MM.1S (cell line): ENCODE results near the gene MRPS18A.

ENCODE experiments used
- DNase-seq: peaks from one replicate; pipeline ENCODE4 v3.0.0-alpha.2; 2015
- H2AFZ ChIP-seq: fragments of 300-600 bp; sonication (generic); 2 replicates; pipeline ENCODE4 v1.6.0; 2016; ENCODE audit warnings: antibody characterized with exemption, low read length
- H3F3A ChIP-seq: fragments of 300-600 bp; sonication (generic); 2 replicates; pipeline ENCODE4 v1.6.1; 2016; ENCODE audit warnings: mild to moderate bottlenecking, antibody characterized with exemption, low read length, moderate library complexity, mixed read lengths; ENCODE audit not compliant: insufficient read depth
- H3K27ac ChIP-seq: fragments of 300-600 bp; sonication (generic); 2 replicates; pipeline ENCODE4 v1.5.1; 2016; ENCODE audit warnings: mild to moderate bottlenecking, low read length
- H3K27me3 ChIP-seq: fragments of 300-600 bp; sonication (generic); replicated peaks from 2 replicates; pipeline ENCODE4 v1.6.0; 2016; ENCODE audit warnings: low read length; ENCODE audit not compliant: insufficient read depth
- H3K36me3 ChIP-seq: fragments of 300-600 bp; sonication (generic); replicated peaks from 2 replicates; pipeline ENCODE4 v1.6.1; 2016; ENCODE audit warnings: mild to moderate bottlenecking, low read length, mixed read lengths; ENCODE audit not compliant: insufficient read depth
- H3K4me1 ChIP-seq: fragments of 300-600 bp; sonication (generic); 2 replicates; pipeline ENCODE4 v1.6.1; 2016; ENCODE audit warnings: low read length, mixed read lengths
- H3K4me2 ChIP-seq: fragments of 300-600 bp; sonication (generic); 2 replicates; pipeline ENCODE4 v1.6.0; 2016; ENCODE audit warnings: low read depth, low read length
- H3K4me3 ChIP-seq: fragments of 300-600 bp; sonication (generic); 2 replicates; pipeline ENCODE4 v1.5.1; 2016; ENCODE audit warnings: low read length, mixed read lengths
- H3K79me2 ChIP-seq: fragments of 300-600 bp; sonication (generic); 2 replicates; pipeline ENCODE4 v1.6.1; 2016; ENCODE audit warnings: mixed run types, low read length, mixed read lengths
- H3K9ac ChIP-seq: fragments of 300-600 bp; sonication (generic); 2 replicates; pipeline ENCODE4 v1.6.1; 2016; ENCODE audit warnings: low read length, mixed read lengths
- H3K9me2 ChIP-seq: fragments of 300-600 bp; sonication (generic); replicated peaks from 2 replicates; pipeline ENCODE4 v1.6.1; 2016; ENCODE audit warnings: mild to moderate bottlenecking, low read length, mixed read lengths; ENCODE audit not compliant: insufficient read depth
- H3K9me3 ChIP-seq: fragments of 300-600 bp; sonication (generic); replicated peaks from 2 replicates; pipeline ENCODE4 v1.6.1; 2016; ENCODE audit warnings: mild to moderate bottlenecking, low read length, mixed read lengths; ENCODE audit not compliant: insufficient read depth
- H4K20me1 ChIP-seq: fragments of 300-600 bp; sonication (generic); 2 replicates; pipeline ENCODE4 v1.6.1; 2016; ENCODE audit warnings: mild to moderate bottlenecking, low read length, moderate library complexity, mixed read lengths; ENCODE audit not compliant: insufficient read depth
- EZH2 ChIP-seq: fragments of 300-600 bp; sonication (generic); optimal IDR thresholded peaks from 2 replicates; pipeline ENCODE3; 2017; ENCODE audit warnings: low read depth, mild to moderate bottlenecking, antibody characterized with exemption, low read length, mixed read lengths
- EZH2phosphoT487 ChIP-seq: fragments of 300-600 bp; sonication (generic); IDR thresholded peaks from 2 replicates; pipeline ENCODE4 v1.6.1; 2018; ENCODE audit warnings: antibody characterized with exemption, low read length
- TF ChIP-seq, protein P1 (sequence below): fragments of 300-600 bp; sonication (generic); IDR thresholded peaks from 2 replicates; pipeline ENCODE4 v1.5.1; 2016; ENCODE audit warnings: antibody characterized with exemption, low read length, mixed read lengths

Gene MRPS18A

DNA sequence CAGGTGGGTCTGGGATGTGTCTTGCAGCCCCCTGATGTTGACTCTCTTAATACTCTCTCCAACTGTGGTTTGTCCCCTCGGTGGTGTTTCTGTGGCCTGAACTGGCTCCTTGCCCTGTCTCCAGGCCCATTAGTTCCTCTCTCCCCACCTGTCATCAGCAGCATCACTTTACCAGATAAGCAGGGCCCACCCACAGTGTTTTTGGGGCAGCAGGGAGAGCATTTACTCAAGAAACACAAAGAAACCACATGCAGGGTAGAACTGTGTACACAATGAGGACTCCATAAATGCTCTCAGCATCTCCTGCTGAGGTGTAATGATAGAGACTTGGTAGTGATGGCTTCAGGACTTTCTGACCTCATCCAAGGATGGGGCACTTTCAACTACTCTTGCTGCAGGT, 20.2 kb upstream of the MRPS18A start:
- no peak overlapping the region for H3K4me3 ChIP-seq
- DNase-seq = no peak
- H3K9me3 ChIP-seq = no peaks in the 10 kb centered on the region
- H3K4me1 ChIP-seq = peaks cover 32% of the 10 kb centered on the region
- H3K27me3 ChIP-seq = no peaks in the 10 kb centered on the region
- no peak overlapping the region for H3K4me2 ChIP-seq
- no peaks in the 10 kb centered on the region for H3K79me2 ChIP-seq
- H3K9ac ChIP-seq = no peak overlapping the region
- H3K36me3 ChIP-seq = no peaks in the 10 kb centered on the region
- no peaks in the 10 kb centered on the region for H3K9me2 ChIP-seq
- no peaks in the 10 kb centered on the region for H4K20me1 ChIP-seq
- H2AFZ ChIP-seq = no peak overlapping the region
- H3K27ac ChIP-seq = no peak overlapping the region
- TF ChIP-seq EZH2phosphoT487 (no peak), EZH2 (no peak)
- TF ChIP-seq, protein P1, sequence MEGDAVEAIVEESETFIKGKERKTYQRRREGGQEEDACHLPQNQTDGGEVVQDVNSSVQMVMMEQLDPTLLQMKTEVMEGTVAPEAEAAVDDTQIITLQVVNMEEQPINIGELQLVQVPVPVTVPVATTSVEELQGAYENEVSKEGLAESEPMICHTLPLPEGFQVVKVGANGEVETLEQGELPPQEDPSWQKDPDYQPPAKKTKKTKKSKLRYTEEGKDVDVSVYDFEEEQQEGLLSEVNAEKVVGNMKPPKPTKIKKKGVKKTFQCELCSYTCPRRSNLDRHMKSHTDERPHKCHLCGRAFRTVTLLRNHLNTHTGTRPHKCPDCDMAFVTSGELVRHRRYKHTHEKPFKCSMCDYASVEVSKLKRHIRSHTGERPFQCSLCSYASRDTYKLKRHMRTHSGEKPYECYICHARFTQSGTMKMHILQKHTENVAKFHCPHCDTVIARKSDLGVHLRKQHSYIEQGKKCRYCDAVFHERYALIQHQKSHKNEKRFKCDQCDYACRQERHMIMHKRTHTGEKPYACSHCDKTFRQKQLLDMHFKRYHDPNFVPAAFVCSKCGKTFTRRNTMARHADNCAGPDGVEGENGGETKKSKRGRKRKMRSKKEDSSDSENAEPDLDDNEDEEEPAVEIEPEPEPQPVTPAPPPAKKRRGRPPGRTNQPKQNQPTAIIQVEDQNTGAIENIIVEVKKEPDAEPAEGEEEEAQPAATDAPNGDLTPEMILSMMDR = no peak
- H3F3A ChIP-seq = peaks cover 33% of the 10 kb centered on the region

DNA sequence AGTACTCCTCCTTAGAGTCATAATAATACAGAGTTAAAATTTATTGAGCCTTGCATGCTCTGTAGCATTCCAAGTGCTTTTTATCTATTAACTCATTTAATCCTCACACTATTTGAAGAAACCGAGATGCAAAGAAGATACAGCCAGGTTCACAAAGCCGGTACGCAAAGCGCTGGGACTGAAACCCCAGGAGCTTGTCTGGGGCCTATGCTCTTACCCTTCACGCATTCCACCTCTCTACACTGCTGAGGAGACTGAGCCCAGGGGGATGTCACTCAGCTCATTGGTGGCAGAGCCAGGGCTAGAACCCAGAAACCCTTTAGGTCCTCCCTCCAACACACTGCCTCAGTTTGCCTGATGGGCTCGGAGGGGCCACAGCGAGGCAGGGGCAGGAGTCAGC, 19.7 kb upstream of the MRPS18A start:
- Histone ChIP-seq H3K4me1 (peaks cover 32% of the 10 kb centered on the region), H3K27me3 (no peaks in the 10 kb centered on the region), H3K9me3 (no peaks in the 10 kb centered on the region), H3K9me2 (no peaks in the 10 kb centered on the region), H3K79me2 (no peaks in the 10 kb centered on the region), H2AFZ (no peak overlapping the region), H3K27ac (peak overlapping the region; percentile 73; the same call in 1 of the 2 replicates), H4K20me1 (no peaks in the 10 kb centered on the region), H3K9ac (no peak overlapping the region), H3K36me3 (no peaks in the 10 kb centered on the region), H3K4me3 (no peak overlapping the region), H3K4me2 (no peak overlapping the region), H3F3A (peaks cover 33% of the 10 kb centered on the region)
- DNase-seq = no peak
- TF ChIP-seq, protein P1 = no peak
- TF ChIP-seq EZH2 = no peak
- TF ChIP-seq EZH2phosphoT487 = no peak

DNA sequence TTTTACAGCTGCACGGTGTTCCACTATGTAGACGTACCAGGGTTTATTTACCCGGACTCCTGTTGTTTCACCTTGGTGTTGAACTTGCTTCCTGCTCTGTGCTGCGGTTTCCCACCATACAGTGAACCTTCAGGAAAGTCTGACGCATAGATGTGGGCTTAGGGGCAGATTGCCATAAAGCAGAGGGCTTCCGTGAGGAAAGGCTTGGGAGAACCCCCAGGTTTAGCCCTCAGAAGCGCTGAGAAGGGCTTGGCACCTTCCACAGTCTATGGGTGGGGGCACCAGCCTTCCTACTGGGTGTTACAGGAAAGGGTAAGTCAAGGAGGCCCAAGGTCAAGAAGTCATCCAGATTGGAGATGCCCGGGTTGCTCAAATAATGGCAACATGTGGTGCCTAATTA, 19.2 kb upstream of the MRPS18A start:
- no peaks in the 10 kb centered on the region for H3K9me3 ChIP-seq
- H3K9ac ChIP-seq = peak overlapping the region; percentile 44
- H3K27ac ChIP-seq = peak overlapping the region; percentile 73
- H3K4me3 ChIP-seq = peak overlapping the region; percentile 28; the same call in 1 of the 2 replicates
- H3K79me2 ChIP-seq = no peaks in the 10 kb centered on the region
- TF ChIP-seq, protein P1 = no peak
- no peak for TF ChIP-seq EZH2
- no peak for TF ChIP-seq EZH2phosphoT487
- H3K4me1 ChIP-seq = peaks cover 32% of the 10 kb centered on the region
- no peaks in the 10 kb centered on the region for H3K9me2 ChIP-seq
- DNase-seq = peak; percentile 22
- H3F3A ChIP-seq = peaks cover 33% of the 10 kb centered on the region
- no peaks in the 10 kb centered on the region for H3K27me3 ChIP-seq
- H4K20me1 ChIP-seq = no peaks in the 10 kb centered on the region
- H3K36me3 ChIP-seq = no peaks in the 10 kb centered on the region
- peak overlapping the region; percentile 20; the same call in 1 of the 2 replicates for H2AFZ ChIP-seq
- peak overlapping the region; percentile 62; the same call in 1 of the 2 replicates for H3K4me2 ChIP-seq
